Activated naive CD4-positive, alpha-beta T cell treated with anti-CD3 and anti-CD28 coated beads, Interleukin-2, amount 50 U/mL, for 72 hours (primary cell): ENCODE results near the gene TMEM212. TPM values are rescaled to one million over a fixed set of nuclear protein-coding genes. Genes with fewer than 3 reads are reported as not detected.
"Not testable (repeated sequence)": the region's sequence is repeated elsewhere in the genome, so short reads cannot be mapped to it uniquely, and the experiment has no call there.

Experiments
- ATAC-seq, 2 donors: fragments of 150-1000 bp; cut with Tn5 transposase; 2 replicates each; pipeline ENCODE4 v1.10.0; 2021; ENCODE audit warnings: mild to moderate bottlenecking in 2 of 2, moderate library complexity in 2 of 2
- DNase-seq, 2 donors: peaks; one replicate each; pipeline ENCODE4 v3.0.0; 2021 to 2022; ENCODE audit warnings: low spot score in 2 of 2
- H3K27ac Mint-ChIP-seq, 2 donors: one replicate each; pipeline ENCODE4 v1.8.0; 2022; ENCODE audit warnings: mild to moderate bottlenecking in 2 of 2, mixed read lengths in 2 of 2
- H3K36me3 Mint-ChIP-seq, 2 donors: one replicate each; pipeline ENCODE4 v1.8.0; 2022; ENCODE audit warnings: mixed read lengths in 2 of 2
- H3K9me3 Mint-ChIP-seq, 2 donors: one replicate each; pipeline ENCODE4 v1.8.0; 2022; ENCODE audit warnings: mixed read lengths in 2 of 2
- total RNA-seq, 2 donors: library from RNA; stranded (reverse); gene quantifications; one replicate each; pipeline ENCODE4 v1.2.3, GENCODE V29; 2022

The TMEM212 gene
- total RNA-seq, 2 donors from 2014 or later: not detected

DNA sequence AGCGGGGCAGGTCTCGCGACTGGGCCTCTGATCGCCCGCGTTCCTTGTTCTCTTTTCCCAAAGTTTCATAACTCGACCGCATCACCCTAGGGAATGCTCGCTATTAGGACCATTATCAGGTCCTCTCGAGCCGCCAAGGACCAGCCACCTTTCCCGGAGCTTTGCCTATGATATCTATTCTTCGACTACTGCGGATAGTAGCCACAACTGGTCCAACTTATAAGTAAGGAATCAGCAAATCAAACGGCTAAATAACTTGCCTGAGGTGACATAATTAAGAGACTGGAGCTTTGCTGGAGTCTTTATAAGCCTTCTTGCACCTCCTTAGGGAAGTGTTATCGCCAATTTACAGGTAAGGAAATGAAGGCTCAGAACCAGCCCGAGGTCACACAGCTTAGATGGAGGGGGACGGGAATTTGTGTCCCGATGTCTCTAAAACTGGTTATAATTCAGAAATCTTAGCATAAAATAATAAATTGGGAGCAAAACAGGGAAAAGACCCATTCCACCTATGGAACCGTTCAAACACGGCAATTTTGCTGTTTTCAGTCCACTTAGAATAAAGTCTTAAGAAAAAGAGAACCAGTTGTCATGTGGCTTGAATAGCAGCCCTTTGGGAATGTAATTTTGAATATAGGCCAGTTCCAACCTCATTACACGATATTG lies 32.4 kb upstream of the TMEM212 start:
- DNase-seq: no peak
- H3K9me3 Mint-ChIP-seq: no peaks in the 10 kb centered on the region
- no peak for ATAC-seq
- H3K27ac Mint-ChIP-seq: no peak overlapping the region
- peaks cover 0 to 4% of the 10 kb centered on the region in 2 donors for H3K36me3 Mint-ChIP-seq

DNA sequence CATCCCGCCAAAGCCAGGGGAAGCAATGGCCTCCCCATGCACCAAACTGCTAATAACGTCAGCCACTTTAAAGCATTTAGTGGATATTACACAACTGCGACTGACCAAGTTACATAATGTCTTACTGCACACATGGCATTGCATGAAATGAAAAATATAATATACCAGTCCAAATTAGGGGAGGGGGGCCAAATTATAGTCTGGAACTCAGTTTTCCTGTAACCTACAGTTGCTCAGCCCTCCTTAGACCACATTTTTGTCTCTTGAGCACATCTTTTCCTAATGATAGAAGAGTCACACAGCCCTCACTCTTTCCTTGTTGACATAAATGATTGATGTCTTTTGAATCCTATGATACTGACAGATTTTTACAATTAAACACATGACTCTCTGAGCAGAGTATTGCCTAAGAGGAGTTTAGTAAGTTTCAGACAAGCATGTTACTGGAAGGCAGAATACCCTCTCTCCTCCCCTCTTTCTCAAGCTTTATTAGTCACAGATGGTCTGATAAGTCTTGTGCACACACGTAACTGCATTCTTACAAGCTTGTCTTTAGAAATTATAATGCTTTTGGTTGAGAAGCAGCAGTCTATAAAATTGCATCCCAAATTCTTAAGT lies 31.7 kb upstream of the TMEM212 start:
- Mint-ChIP-seq H3K9me3 (no peaks in the 10 kb centered on the region), H3K36me3 (peaks cover 0 to 4% of the 10 kb centered on the region in 2 donors), H3K27ac (no peak overlapping the region)
- DNase-seq (no peak), ATAC-seq (no peak)

DNA sequence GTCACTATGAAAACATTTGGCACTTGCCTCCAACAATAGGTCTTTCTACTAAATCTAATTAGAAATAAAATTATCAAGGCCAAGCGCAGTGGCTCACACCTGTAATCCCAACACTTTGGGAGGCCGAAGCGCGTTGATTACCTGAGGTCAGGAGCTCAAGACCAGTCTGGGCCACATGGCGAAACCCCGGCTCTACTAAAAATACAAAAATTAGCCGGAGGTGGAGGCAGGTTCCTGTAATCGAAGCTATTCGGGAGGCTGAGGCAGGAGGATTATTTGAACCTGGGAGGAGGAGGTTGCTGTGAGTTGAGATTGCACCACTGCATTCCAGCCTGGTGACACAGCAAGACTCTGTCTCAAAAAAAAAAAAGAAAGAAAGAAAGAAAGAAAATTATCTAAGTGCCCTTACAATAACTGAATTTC lies 31.2 kb upstream of the TMEM212 start:
- Mint-ChIP-seq H3K9me3 (no peaks in the 10 kb centered on the region), H3K27ac (no peak overlapping the region), H3K36me3 (peaks cover 0 to 4% of the 10 kb centered on the region in 2 donors)
- ATAC-seq (no peak), DNase-seq (no peak)

DNA sequence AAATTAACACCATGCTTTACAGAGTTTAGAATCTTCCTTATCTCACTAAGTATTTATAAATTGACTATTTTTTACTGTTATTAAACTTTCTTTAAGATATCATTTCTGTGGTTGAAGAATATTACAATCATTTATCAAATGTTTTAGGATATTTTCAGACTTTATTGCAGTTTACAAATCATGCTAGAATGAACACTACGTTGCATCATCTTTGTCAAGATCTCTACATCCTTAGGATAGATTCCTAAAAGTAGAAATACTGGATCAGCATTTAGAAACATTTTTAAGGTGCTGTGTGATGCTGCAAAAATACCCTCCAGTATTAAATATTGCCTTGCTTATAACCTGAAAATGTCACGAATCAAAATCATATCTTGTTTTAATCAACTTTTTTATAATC lies 30.3 kb upstream of the TMEM212 start:
- DNase-seq: no peak
- Mint-ChIP-seq H3K36me3 (peaks cover 0 to 1% of the 10 kb centered on the region in 2 donors), H3K9me3 (no peaks in the 10 kb centered on the region), H3K27ac (no peak overlapping the region)
- ATAC-seq: no peak

DNA sequence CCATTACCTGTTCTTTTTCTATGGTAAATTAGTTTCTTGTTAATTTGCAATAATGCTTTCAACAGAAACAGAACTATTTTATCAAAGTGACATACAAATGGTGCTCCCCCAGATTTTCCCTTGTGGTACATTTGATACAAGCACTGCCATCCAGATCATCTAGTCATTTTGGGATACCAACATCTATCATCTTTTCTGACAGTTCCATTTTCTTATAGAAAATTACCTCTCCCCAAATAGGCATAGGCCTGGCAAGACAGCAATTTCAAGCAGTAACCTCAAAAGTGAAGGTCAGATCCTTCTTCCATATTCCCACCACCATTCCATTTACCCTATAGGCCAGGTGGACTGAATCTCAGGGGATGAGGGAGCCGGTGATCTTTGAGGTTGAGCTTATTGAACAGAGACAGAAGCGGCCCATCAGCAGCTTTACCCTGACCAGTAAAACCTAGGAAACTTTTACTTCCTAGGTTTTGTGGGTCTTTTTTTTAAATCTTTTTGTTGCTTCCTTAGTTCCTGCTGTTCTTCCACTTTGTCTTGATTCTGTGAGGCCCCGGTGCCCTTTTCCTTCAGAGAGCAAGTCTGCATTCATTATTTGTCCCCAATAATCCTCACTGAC lies 29.8 kb upstream of the TMEM212 start:
- DNase-seq (no peak), ATAC-seq (no peak)
- no peaks in the 10 kb centered on the region for H3K9me3 Mint-ChIP-seq
- peak overlapping the region in 1 of 2 donors; percentile 40 for H3K27ac Mint-ChIP-seq
- no peaks in the 10 kb centered on the region for H3K36me3 Mint-ChIP-seq

DNA sequence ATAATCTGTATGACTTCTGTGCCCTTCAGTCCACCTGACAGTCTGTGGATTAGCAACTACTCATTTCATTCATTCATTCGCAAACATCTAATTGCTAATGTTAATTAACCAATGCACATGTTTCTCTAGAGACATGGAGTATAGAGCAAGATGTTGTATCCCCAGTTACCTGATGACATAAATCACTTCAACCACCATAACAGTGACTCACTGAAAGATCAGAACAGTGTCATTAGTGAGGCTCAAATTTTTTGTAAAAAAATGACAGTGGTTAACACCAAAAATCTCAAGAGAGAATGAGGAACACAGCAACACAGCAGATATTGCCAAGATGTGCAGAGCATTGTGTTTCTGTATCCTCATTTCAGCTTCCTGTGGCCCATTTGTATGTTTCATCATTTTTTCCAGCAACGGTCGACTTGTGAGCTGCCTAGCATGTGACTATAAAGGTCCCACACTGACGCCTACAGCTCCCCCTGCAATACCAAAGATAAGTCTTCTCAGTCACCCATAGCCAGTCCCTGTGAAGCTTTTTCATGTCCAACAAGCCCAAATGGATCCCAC lies 29.2 kb upstream of the TMEM212 start:
- Mint-ChIP-seq H3K36me3 (no peaks in the 10 kb centered on the region), H3K9me3 (no peaks in the 10 kb centered on the region), H3K27ac (peak overlapping the region in 1 of 2 donors; percentile 40)
- peak; percentile 52 to 85 for ATAC-seq
- peak in 1 of 2 donors; percentile 14 for DNase-seq

DNA sequence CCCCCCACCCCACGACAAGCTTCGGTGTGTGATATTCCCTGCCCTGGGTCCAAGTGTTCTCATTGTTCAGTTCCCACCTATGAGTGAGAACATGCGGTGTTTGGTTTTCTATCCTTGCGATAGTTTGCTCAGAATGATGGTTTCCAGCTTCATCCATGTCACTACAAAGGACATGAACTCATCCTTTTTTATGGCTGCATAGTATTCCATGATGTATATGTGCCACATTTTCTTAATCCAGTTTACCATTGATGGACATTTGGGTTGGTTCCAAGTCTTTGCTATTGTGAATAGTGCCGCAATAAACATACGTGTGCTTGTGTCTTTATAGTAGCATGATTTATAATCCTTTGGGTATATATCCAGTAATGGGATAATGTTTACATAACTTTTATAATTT lies 28.5 kb upstream of the TMEM212 start:
- not testable (repeated sequence) for ATAC-seq, H3K36me3 Mint-ChIP-seq, DNase-seq, H3K9me3 Mint-ChIP-seq, H3K27ac Mint-ChIP-seq

DNA sequence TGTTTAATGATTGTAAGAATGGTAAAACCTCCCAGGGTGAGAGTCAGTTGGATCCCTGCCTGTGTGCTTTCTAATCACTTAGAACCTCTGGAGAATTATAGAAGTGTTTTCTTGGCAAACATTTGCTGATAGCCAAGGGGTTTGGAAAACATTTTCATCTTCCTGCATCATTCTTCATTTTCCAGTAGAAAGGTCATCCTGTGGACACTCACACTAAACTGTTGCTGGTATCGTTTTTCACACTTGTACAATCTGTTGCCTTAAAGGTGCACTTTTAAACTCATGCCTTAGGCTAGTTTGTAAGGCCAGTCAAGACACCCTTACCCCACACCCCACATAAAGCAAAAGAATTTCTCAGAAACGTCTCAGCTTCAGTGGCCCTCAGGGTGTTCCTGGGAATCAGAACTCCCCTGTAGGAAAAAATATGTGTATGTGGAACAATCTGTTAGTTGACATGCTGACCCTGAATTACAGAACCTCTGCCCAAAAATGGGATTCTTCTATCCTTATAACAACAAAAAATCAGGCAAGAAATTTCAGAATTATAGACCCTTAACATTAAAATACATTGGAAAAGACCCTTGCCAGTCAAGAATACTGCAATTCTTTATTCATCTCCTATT lies 27.1 kb upstream of the TMEM212 start:
- DNase-seq: no peak
- Mint-ChIP-seq H3K27ac (no peak overlapping the region), H3K9me3 (no peaks in the 10 kb centered on the region), H3K36me3 (no peaks in the 10 kb centered on the region)
- ATAC-seq: no peak

DNA sequence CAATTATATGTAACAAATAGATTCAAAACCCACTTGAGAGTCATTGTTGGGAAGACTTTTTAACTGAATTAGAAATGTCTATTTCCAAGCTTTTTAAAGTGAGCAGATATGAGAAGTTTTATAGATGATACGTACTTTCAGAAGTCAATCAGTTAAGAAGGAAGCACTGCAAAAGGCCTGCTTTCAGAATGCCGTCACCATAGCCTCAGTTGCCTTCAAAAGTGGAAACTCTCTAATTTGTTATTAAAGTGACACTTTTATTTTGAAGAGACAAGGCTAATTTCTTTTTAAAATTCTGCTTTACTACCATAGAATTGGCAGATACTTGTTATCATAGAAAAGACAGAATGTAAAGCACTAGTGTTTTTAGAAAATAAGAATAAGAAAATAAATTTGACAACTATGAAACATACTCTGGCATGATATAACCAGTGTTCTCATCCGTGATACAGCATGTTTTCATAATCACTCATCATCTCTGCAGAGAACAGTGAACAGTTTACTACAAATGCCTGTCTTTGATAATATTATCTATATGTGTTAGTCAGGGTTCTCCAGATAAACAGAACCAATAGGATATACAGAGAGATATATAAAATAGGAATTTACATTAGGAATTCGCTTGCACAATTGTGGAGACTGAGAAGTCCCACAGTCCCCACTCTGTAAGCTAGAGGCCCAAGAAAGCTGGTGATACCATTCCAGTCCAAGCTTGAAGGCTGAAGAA lies 25.9 kb upstream of the TMEM212 start:
- ATAC-seq (no peak), DNase-seq (no peak)
- H3K27ac Mint-ChIP-seq: no peak overlapping the region
- no peaks in the 10 kb centered on the region for H3K36me3 Mint-ChIP-seq
- H3K9me3 Mint-ChIP-seq: no peaks in the 10 kb centered on the region

DNA sequence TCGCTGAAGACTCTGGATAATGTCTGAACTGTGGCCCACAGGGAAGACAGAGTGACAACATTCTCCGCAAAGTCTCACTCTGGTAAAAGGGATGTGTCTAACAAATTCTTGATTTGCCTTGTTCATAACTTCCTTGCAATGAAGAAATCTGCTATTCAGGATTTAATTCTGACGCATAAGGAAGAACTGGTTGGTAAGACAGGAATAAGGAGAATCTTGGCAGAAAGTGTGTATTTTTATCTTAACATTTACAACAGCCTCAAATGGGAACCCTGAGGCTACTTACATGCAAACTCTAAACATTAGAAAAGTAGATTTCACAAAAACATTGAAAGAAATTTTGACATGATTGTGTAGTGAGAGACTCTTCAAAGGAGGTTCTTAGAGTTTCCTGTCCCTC lies 22.1 kb upstream of the TMEM212 start:
- no peak for ATAC-seq
- H3K36me3 Mint-ChIP-seq: no peaks in the 10 kb centered on the region
- DNase-seq: no peak
- no peak overlapping the region for H3K27ac Mint-ChIP-seq
- no peaks in the 10 kb centered on the region for H3K9me3 Mint-ChIP-seq

DNA sequence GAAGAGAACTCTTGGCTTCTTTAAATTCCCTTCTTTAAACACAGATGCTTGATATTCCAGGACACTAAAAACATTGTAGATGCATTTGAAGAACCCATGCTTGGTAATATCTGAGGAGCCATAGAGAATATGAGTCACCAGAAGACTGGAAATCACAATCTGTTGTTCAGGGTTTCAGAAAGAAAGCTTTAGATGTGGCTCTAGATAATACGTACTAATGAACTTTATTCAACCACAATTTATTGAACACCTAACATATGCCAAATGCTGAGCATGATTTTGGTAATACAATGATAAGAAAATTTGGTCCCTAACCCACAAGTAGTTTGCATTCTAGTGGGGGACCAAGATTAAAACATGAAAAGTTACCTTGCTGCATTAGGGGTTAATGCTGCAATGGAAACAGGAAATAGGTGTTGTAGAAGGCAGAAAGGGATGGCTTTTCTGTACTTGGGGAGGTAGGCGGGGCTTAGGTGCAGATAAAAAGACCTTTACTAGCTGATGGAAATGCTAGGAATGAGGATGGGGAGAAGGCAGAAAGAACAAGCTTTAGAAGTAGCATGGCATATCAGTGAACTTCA lies 21.3 kb upstream of the TMEM212 start:
- Mint-ChIP-seq H3K36me3 (no peaks in the 10 kb centered on the region), H3K9me3 (no peaks in the 10 kb centered on the region), H3K27ac (no peak overlapping the region)
- peak; percentile 26 to 87 for ATAC-seq
- DNase-seq: no peak

DNA sequence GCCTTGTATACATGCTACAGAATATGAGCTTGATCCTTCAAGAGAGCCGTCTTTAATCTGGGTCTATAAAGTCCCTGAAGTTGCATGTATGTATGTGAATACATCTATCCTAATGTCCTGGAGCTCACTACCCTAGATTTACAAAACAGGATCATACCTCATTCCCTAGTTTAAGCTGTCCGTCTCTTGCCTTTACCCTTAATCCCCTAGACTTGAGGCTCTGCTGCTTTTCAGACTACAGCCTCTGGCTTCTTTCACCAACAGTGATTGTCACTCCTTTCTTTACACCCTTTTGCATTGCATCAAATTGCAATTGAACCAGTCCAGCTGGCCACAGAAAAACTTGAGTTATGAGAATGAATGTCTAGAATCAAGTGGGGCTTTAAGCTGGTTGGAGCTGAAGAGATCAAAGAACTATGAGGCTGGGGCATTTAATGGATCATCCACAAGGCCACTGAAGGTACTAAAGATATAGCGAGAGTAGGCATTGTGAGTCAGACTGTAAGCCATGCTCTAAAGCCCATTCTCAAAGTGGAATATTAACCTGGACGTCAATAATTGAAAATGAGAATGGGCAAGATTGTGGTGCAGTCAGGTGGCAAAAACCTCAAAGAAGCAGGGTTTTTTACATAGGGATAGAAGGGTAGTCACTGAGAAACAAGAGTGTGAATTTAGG lies 20.6 kb upstream of the TMEM212 start:
- H3K27ac Mint-ChIP-seq: no peak overlapping the region
- DNase-seq: no peak
- ATAC-seq: no peak
- H3K9me3 Mint-ChIP-seq: no peaks in the 10 kb centered on the region
- H3K36me3 Mint-ChIP-seq: no peaks in the 10 kb centered on the region

DNA sequence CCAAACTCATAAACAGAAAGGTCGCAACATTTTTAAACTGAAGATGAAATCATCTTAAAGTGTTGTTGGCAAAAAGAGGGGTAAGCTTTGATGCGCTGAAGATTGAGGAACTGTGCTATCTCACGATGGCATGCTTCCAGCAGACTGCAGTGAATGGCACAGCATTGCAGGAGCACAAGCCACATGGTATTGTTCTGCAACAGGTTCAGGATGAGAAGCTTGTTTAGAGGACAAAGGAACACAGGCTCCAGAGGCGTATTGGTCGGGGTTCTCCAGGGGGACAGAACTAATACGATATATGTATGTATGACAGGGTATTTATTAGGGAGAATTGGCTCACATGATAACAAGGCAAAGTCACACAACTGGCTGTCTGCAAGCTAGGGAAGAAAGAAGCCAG lies 19.0 kb upstream of the TMEM212 start:
- Mint-ChIP-seq H3K27ac (no peak overlapping the region), H3K36me3 (no peaks in the 10 kb centered on the region), H3K9me3 (no peaks in the 10 kb centered on the region)
- ATAC-seq (no peak), DNase-seq (no peak)

DNA sequence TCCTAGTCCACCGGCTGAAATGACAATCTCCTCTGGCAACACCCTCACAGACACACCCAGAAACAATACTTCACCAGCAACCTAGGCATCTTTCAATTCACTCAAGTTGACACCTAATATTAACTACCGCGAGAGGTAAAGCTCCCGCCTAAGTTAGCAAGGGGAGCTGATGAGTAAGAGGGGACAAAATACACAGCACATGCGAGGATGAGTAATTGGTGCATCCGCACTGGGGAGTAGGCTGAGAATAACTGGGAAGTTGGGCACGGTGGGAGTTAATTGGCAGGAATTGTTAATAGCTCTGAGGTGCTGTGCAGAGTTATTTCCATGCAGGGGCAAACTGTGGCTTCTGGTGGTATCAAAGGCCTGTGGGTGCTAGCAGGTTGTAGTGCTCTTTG lies 18.3 kb upstream of the TMEM212 start:
- ATAC-seq (no peak), DNase-seq (no peak)
- Mint-ChIP-seq H3K27ac (no peak overlapping the region), H3K9me3 (no peaks in the 10 kb centered on the region), H3K36me3 (no peaks in the 10 kb centered on the region)

DNA sequence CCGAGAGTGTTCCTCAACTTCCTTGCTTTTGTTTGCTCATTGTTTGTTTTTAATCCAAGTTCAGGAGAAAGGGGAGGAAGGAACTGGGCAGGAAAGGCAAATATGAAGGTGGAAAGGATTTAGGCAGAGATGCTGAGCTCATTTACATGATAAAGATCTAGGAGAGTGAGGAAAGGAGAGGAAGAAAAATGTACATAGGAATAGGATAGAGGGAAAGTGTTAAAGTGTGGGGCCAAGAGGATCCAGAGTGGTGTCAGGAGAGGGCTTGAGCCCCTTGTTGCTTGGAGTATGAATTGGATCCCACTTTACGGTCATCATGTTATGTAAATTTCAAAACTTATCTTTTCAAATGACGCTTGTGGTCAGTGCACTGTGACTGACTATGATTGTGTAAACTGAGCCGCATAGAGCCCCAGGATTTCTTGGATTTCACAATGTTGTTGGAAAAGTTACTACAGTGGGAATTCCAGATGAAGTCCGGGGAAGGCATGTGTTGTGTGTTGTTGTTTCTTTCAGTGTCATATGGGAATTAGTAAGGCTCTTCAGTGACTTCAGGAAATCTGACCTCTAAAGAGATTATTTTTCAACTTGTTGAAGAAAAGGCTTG lies 17.8 kb upstream of the TMEM212 start:
- H3K9me3 Mint-ChIP-seq: no peaks in the 10 kb centered on the region
- DNase-seq: no peak
- H3K27ac Mint-ChIP-seq: no peak overlapping the region
- H3K36me3 Mint-ChIP-seq: no peaks in the 10 kb centered on the region
- ATAC-seq: no peak
